Measurements from ENCODE around the gene ATAD2B. TPM values are rescaled to one million over a fixed set of nuclear protein-coding genes. Genes with fewer than 3 reads are reported as not detected.

ATAD2B gene
- total RNA-seq, 1 donor from 2014 or later = 24.0 TPM

GRCh38 chr2:23838996-23839395 lies 87.9 kb downstream of the ATAD2B start:
- no peak for TF ChIP-seq CTCF (IDR thresholded peaks at IDR 0.05)
- intact Hi-C loops (cut with DNase I) = no loop called here
- H3K27ac ChIP-seq = no peak overlapping the region
- H3K36me3 ChIP-seq = no peaks in the 10 kb centered on the region
- H3K27me3 ChIP-seq = no peaks in the 10 kb centered on the region
- DNase-seq (no peak), ATAC-seq (no peak)
- H3K4me1 ChIP-seq = no peaks in the 10 kb centered on the region
- no peak overlapping the region for H3K4me3 ChIP-seq
- H3K9me3 ChIP-seq = no peaks in the 10 kb centered on the region

- intact Hi-C loops (cut with DNase I) = no loop called here
- Histone ChIP-seq H3K9me3 (no peaks in the 10 kb centered on the region), H3K4me3 (no peak overlapping the region), H3K36me3 (no peaks in the 10 kb centered on the region), H3K27ac (no peak overlapping the region), H3K4me1 (no peaks in the 10 kb centered on the region), H3K27me3 (no peaks in the 10 kb centered on the region)
- TF ChIP-seq CTCF (IDR thresholded peaks at IDR 0.05) = no peak
- ATAC-seq = no peak
- DNase-seq = no peak
These were observed 88.3 kb downstream of the ATAD2B start for GRCh38 chr2:23838581-23838980.

GRCh38 chr2:23837871-23838270 lies 89.1 kb downstream of the ATAD2B start:
- Histone ChIP-seq H3K9me3 (no peaks in the 10 kb centered on the region), H3K36me3 (no peaks in the 10 kb centered on the region), H3K27me3 (no peaks in the 10 kb centered on the region), H3K4me3 (no peak overlapping the region), H3K27ac (no peak overlapping the region), H3K4me1 (no peaks in the 10 kb centered on the region)
- DNase-seq (no peak), ATAC-seq (no peak)
- intact Hi-C loops (cut with DNase I) = no loop called here
- no peak for TF ChIP-seq CTCF (IDR thresholded peaks at IDR 0.05)

- no peaks in the 10 kb centered on the region for H3K27me3 ChIP-seq
- no peak overlapping the region for H3K27ac ChIP-seq
- intact Hi-C loops (cut with DNase I) = no loop called here
- no peaks in the 10 kb centered on the region for H3K9me3 ChIP-seq
- H3K4me1 ChIP-seq = no peaks in the 10 kb centered on the region
- DNase-seq = no peak
- no peak for TF ChIP-seq CTCF (IDR thresholded peaks at IDR 0.05)
- no peaks in the 10 kb centered on the region for H3K36me3 ChIP-seq
- H3K4me3 ChIP-seq = no peak overlapping the region
- peak; percentile 20 for ATAC-seq
These were observed 89.9 kb downstream of the ATAD2B start for GRCh38 chr2:23836971-23837565.

- DNase-seq = no peak
- no peak overlapping the region for H3K27ac ChIP-seq
- no peaks in the 10 kb centered on the region for H3K9me3 ChIP-seq
- H3K27me3 ChIP-seq = no peaks in the 10 kb centered on the region
- no peak overlapping the region for H3K4me3 ChIP-seq
- intact Hi-C loops (cut with DNase I) = no loop called here
- no peaks in the 10 kb centered on the region for H3K4me1 ChIP-seq
- TF ChIP-seq CTCF (IDR thresholded peaks at IDR 0.05) = no peak
- H3K36me3 ChIP-seq = no peaks in the 10 kb centered on the region
- no peak for ATAC-seq
These were observed 90.4 kb downstream of the ATAD2B start for GRCh38 chr2:23836505-23836904.

GRCh38 chr2:23835988-23836387 lies 90.9 kb downstream of the ATAD2B start:
- DNase-seq (no peak), ATAC-seq (peak; percentile 34)
- no peak for TF ChIP-seq CTCF (IDR thresholded peaks at IDR 0.05)
- H3K9me3 ChIP-seq = no peaks in the 10 kb centered on the region
- no peak overlapping the region for H3K27ac ChIP-seq
- intact Hi-C loops (cut with DNase I) = no loop called here
- no peak overlapping the region for H3K4me3 ChIP-seq
- H3K4me1 ChIP-seq = no peaks in the 10 kb centered on the region
- H3K36me3 ChIP-seq = no peaks in the 10 kb centered on the region
- no peaks in the 10 kb centered on the region for H3K27me3 ChIP-seq
